Tibial nerve (tissue), 3 donors: Measurements from ENCODE around the gene RMP24.

Source experiments
- POLR2A ChIP-seq, 2 donors: fragments of 450-650 bp; IDR thresholded peaks; one replicate each; pipeline ENCODE4 v1.6.1; 2017; ENCODE audit warnings: antibody characterized with exemption in 2 of 2, mild to moderate bottlenecking in 2 of 2, moderate library complexity in 2 of 2
- TF ChIP-seq, protein P1 (sequence below), 5 experiments: fragments of 200-600 bp in 3 of 5; fragments of 450-650 bp in 2 of 5; sonication (generic) in 3 of 5; IDR thresholded peaks; one replicate each; pipeline ENCODE4 v1.5.1; 2016 to 2019; ENCODE audit warnings: antibody characterized with exemption in 5 of 5, mild to moderate bottlenecking in 3 of 5, moderate library complexity in 2 of 5

DNA sequence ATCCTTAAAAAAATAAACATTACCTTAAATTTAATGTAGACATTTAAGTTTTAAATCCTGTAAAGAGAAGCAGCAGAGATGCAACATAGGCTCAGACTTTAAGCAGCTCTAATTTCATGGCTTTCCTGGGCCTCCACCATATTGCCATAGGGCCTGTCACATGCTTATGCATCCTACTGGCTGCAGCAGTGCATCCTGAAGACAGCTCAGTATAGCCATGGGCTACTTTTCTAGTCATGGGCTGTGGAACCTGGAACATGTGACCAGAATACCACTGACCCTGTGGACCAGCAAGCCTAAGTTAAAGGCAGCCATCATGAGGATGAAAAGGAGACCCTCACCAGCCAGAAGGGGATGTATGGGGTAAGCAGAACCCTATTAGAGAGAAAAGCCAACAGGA lies 10.7 kb downstream of the RMP24 start:
- TF ChIP-seq, protein P1, sequence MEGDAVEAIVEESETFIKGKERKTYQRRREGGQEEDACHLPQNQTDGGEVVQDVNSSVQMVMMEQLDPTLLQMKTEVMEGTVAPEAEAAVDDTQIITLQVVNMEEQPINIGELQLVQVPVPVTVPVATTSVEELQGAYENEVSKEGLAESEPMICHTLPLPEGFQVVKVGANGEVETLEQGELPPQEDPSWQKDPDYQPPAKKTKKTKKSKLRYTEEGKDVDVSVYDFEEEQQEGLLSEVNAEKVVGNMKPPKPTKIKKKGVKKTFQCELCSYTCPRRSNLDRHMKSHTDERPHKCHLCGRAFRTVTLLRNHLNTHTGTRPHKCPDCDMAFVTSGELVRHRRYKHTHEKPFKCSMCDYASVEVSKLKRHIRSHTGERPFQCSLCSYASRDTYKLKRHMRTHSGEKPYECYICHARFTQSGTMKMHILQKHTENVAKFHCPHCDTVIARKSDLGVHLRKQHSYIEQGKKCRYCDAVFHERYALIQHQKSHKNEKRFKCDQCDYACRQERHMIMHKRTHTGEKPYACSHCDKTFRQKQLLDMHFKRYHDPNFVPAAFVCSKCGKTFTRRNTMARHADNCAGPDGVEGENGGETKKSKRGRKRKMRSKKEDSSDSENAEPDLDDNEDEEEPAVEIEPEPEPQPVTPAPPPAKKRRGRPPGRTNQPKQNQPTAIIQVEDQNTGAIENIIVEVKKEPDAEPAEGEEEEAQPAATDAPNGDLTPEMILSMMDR (IDR thresholded peaks at IDR 0.05): no peak
- no peak for TF ChIP-seq POLR2A (IDR thresholded peaks at IDR 0.05)
